GM18508 (cell line): ENCODE results near the gene MIB2.

Source experiments
- ATAC-seq: cut with Tn5 transposase; IDR thresholded peaks from one replicate; pipeline ENCODE4 v1.9.1; 2021; ENCODE audit warnings: moderate number of reproducible peaks; ENCODE audit not compliant: insufficient read depth, unreplicated experiment

MIB2 gene

GRCh38 chr1:1597275-1597930, 17.9 kb upstream of the MIB2 start:
- no peak for ATAC-seq

DNA sequence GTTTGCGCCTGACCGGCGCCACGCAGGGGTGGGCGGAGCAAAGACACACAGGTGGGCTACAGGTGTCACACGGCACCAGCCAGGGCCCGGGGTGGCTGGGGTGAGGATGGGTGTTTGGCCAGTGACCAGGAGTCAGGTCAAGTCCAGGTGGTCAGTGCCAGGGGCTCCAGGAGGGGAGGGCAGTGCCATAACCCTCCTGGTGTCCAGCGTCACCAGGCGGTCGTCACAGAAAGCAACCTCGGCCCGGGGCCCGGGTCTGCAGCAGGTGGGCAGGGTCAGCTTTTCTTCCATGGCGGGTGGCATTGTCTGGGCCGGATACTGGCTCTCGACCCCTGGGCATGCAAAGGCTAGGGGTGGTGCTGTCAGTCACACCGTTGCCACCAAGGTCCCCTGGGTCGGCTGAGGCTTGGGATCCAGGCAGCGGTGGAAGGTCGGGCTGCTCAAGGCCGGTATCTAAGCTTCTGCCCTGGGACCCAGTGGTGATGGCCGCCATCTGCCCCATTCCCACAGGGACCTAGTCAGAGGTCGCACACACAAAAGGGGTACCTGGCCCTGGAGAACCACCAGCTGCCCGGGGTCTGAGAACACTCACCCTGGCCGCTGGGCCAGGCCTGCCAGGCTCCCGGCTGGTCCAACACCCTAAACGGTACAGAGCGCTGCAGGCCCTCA, 17.1 kb upstream of the MIB2 start:
- ATAC-seq: no peak

GRCh38 chr1:1598720-1599029, 16.6 kb upstream of the MIB2 start:
- ATAC-seq: no peak

DNA sequence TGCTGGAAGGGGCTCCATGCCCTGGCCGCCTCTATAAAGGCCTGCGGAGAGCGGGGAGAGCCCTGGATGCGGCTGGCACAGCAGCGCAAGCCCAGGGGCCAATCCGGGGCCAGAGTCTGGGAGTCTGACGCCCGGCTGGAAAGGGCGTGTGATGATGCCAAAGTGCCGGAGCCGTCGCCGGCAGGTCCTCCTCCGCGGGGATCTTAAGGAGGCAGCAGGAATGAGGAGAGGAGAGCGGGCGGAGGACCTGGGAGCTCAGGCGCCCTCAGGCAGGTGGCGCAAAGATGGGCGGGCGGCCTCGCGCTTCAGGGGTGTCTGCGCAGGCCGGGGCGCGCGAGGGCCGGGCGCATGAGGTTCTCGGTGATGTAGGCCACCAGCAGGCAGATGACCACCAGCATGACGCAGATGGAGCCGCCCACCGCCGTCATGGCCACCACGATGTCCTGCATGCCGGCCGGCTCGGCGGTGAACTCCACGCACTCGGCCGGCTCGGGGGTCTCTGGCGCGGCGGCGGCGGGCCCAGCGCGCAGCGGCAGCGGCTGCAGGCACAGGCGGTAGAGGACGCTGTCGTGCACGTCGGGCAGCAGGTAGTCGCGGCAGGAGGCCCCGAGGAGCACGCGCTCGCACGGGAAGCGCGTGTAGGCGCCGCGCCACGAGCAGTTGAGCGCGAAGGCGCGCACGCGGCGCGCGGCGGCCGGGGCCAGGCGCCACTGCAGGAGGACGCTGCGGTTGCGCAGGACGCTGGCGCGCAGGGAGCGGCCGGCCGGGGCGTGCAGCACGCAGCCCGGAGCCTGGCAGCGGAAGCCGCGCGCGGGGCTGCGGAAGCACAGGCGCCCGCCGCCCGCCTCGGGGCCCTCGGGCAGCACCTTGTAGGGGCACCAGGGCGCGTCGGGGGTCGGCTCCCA, 16.0 kb upstream of the MIB2 start:
- no peak for ATAC-seq

GRCh38 chr1:1599935-1600860, 15.1 kb upstream of the MIB2 start, which contains the start of gene FNDC10:
TSS of gene FNDC10 (minus strand) at chr1:1600135. CDS start at chr1:1600015, 120 bp downstream.
- ATAC-seq: no peak

GRCh38 chr1:1600861-1601563, 14.3 kb upstream of the MIB2 start:
- ATAC-seq: no peak

DNA sequence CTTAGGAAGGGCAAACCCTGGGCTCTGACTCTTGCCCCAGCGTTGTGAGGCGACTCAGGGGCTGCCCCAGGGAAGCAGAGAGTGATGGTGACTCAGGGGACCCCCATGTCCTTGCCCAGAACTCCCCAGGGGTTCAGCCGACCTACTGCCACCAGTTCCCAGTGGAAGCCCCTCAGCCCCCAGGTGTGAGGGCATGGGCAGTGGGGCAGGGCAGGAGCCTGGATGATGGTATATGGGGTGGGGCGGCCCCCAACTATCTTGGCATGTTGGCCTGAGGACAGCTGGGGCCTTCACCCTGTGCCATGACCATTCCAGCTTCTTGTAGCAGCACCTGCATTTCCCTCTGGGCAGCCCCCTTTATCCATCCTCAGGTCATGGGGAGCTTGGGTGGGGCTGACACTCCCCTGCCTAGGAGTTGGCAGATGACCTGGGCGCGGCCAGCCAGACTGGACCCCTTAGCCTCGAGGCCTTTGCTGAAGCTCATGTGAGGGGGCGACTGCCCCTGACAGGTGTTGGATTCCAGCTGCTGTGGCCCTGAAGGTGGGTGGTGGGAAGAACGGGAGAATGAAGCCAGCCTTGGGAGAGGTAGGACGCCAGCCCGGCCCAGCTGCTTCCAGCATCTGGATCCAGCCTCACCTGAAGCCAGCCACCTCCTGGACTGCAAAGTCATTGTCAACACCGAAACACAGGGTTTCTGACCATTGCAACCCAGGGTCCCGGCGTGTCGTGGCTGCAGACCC, 13.6 kb upstream of the MIB2 start:
- ATAC-seq: no peak

GRCh38 chr1:1602304-1602967, 12.9 kb upstream of the MIB2 start:
- no peak for ATAC-seq

DNA sequence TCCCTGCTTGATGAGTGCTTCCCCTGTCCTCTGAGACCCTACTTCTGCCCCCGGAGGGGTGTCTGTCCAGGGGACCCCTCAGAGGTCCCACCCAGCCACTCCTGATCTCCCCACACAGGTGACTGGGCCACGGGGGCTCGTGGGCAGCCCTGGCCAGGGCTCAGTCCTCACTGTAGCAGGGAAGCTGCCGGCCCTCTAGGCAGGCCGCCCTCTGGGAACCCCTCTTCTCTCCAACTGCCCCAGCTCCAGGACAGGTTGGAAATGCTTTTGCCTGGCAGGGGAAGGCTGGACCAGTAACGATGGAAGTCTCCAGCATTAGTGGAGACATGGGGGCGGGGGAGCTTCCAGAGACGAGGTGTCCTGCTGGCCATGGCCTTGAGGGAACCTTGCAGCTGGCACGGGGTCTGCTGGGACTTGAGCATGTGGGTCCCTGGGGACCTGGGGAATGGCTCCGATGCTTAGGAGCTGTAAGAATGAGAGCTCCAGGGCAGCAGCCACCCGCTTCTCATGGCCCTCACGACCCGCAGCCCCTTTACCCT, 12.3 kb upstream of the MIB2 start:
- ATAC-seq: no peak

DNA sequence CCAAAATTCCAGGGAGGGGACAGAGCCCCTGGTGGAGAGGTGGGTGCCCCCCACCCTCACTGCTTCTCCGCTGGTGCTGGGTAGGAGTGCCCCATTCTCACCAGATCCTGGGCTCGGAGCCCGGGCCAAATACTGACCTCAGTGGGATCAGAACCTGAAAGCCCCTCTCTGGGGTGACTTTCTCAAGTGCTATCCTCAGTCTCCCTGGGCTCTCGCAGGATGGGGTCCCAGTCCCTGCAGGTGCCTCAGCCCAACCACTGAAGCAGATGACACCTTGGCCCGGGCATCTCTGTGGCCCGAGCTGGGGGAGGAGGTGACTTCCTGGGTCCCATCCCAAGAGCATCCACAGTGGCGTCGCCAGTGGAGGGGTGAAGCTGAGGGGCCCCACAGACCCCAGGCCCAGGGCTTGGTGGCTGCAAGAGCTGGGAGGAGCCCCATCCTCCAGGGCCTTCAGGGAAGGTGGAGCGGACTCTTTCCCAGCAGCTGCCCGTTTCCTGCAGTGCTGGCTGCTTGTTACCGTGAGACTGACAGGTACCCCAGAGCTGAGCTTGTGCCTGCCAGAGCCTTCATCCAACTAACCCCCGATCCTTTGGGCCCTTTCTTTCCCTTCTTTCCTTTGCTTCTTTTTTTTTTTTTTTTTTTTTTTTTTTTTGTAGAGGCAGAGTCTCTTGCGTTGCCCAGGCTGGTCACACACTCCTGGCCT, 11.5 kb upstream of the MIB2 start:
- ATAC-seq: no peak

DNA sequence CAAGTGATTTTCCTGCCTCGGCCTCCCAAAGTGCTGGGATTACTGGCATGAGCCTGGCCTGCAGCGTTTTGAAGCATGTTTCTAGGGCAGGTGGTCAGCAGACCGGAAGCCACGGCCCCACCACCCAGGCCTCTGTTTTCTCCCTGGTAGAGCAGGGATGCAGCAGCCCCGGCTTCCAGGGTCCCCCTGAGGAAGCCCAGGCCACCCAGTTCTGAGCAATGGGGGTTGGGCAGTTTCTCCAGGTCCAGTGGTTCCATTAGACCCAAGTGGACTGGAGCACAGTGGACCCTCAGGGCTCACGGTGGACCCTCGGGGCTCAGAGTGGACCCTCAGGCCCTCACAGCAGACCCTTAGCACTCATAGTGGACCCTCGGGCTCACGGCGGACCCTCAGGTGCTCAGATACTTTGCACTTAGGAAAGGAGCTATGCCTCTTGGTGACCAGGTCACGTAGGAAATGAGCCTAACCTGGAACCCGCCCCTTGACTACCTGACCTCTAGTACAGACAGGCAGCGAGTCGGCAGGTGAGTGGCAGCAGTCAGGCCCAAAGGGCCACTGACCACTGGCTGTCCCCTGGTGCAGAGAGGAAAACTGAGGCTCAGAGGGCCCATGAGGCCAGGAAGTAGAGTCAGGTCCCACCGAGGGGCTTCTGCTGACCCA, 10.8 kb upstream of the MIB2 start:
- no peak for ATAC-seq

GRCh38 chr1:1605034-1605591, 10.2 kb upstream of the MIB2 start:
- ATAC-seq: no peak

GRCh38 chr1:1605724-1606123, 9.6 kb upstream of the MIB2 start:
- no peak for ATAC-seq

GRCh38 chr1:1606232-1606631, 9.1 kb upstream of the MIB2 start:
- no peak for ATAC-seq

- no peak for ATAC-seq
Observed at GRCh38 chr1:1609822-1610485, 5.3 kb upstream of the MIB2 start.

DNA sequence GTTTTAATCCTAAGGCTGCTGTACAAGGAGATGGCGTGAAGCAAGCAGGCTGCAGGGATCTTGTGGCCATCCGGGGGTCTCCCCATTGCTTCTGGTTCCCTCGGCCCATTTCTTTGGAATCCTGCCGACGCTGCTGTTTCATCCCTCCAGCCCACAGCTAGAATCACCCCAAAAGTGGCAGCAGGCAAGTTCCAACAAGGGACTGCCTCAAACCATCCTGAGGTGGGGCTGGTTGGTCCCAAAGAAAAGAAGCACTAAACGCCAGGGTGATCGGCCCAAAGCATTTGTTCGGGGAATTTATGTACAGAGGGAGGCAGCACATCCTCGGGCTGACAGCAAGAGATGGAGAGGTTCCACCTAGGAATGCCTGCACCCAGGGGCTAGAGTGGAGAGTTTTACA, 4.5 kb upstream of the MIB2 start:
- no peak for ATAC-seq
